D721Med (cell line): Measurements from ENCODE around the gene NEO1.

Experiments used
- DNase-seq: peaks from one replicate; pipeline ENCODE4 v3.0.0; 2011; ENCODE audit warnings: low spot score; ENCODE audit not compliant: insufficient read length
- FAIRE-seq: peaks from 2 replicates; lab custom pipeline; 2011; peaks lifted over from hg19 to GRCh38; lab: Jason Lieb, UNC
- CTCF ChIP-seq: IDR thresholded peaks from 2 replicates; pipeline ENCODE4 v1.5.1; 2012; ENCODE audit warnings: mild to moderate bottlenecking, control low read depth; ENCODE audit not compliant: insufficient read depth; ENCODE audit errors: missing control alignments

NEO1 gene

GRCh38 chr15:73333001-73333400, 280.7 kb downstream of the NEO1 start:
- no peak for FAIRE-seq
- DNase-seq, result no peak

GRCh38 chr15:73334086-73334485, 281.8 kb downstream of the NEO1 start:
- no peak for DNase-seq
- no peak for FAIRE-seq
- TF ChIP-seq CTCF, result no peak

More at GRCh38 chr15:73333001-73333400, 280.7 kb downstream of the NEO1 start:
- TF ChIP-seq CTCF, result no peak

- DNase-seq, result no peak
- no peak for TF ChIP-seq CTCF
- no peak for FAIRE-seq
Observed at GRCh38 chr15:73335026-73335425, 282.8 kb downstream of the NEO1 start.

GRCh38 chr15:73335471-73335870, 283.2 kb downstream of the NEO1 start:
- no peak for TF ChIP-seq CTCF
- FAIRE-seq, result no peak
- DNase-seq, result no peak

GRCh38 chr15:73336756-73337155, 284.5 kb downstream of the NEO1 start:
- no peak for TF ChIP-seq CTCF
- FAIRE-seq, result no peak
- DNase-seq, result no peak

- FAIRE-seq, result no peak
- DNase-seq, result no peak
Observed at GRCh38 chr15:73337187-73337586, 284.9 kb downstream of the NEO1 start.

GRCh38 chr15:73338058-73338457, 285.8 kb downstream of the NEO1 start:
- DNase-seq (no peak), FAIRE-seq (no peak)
- no peak for TF ChIP-seq CTCF

More at GRCh38 chr15:73337187-73337586, 284.9 kb downstream of the NEO1 start:
- no peak for TF ChIP-seq CTCF
